Stimulated activated naive CD4-positive, alpha-beta T cell (primary cell): Measurements from ENCODE around the gene GMPPA.
A peak's percentile ranks its signal among the peaks of the same experiment; 100 is the strongest.

Experiments
- DNase-seq, 6 experiments: peaks; one replicate each; lab custom pipeline; 2025; lab: John Stamatoyannopoulos, UW

The GMPPA gene

GRCh38 chr2:219506802-219507526, 8.3 kb downstream of the GMPPA start:
- DNase-seq, result no peak

GRCh38 chr2:219507581-219508443, 9.1 kb downstream of the GMPPA start:
- DNase-seq, result no peak

- no peak for DNase-seq
Measured at GRCh38 chr2:219508444-219508734, 9.7 kb downstream of the GMPPA start.

GRCh38 chr2:219508971-219509779, 10.5 kb downstream of the GMPPA start:
- no peak for DNase-seq

GRCh38 chr2:219509780-219510511, 11.3 kb downstream of the GMPPA start:
- peak; percentile 14 to 47 (median 38) for DNase-seq

- no peak for DNase-seq
Measured at GRCh38 chr2:219510512-219511135, 11.9 kb downstream of the GMPPA start.

GRCh38 chr2:219511547-219512325, 13.0 kb downstream of the GMPPA start:
- DNase-seq, result no peak

GRCh38 chr2:219512524-219513216, 14.0 kb downstream of the GMPPA start:
- DNase-seq, result no peak

GRCh38 chr2:219513787-219514186, 15.1 kb downstream of the GMPPA start:
- no peak for DNase-seq

GRCh38 chr2:219514196-219514761, 15.6 kb downstream of the GMPPA start, which contains the start of gene ASIC4:
Gene ASIC4, plus strand, starts transcription at chr2:219514482. Its CDS starts 243 bp downstream, at chr2:219514725.
- no peak for DNase-seq

- no peak for DNase-seq
Measured at GRCh38 chr2:219514836-219515235, 16.1 kb downstream of the GMPPA start.

GRCh38 chr2:219515874-219516629, 17.4 kb downstream of the GMPPA start:
- DNase-seq, result no peak

- DNase-seq, result no peak
Measured at GRCh38 chr2:219516888-219517287, 18.2 kb downstream of the GMPPA start.

GRCh38 chr2:219517954-219518778, 19.5 kb downstream of the GMPPA start:
- no peak for DNase-seq

- DNase-seq, result no peak
Measured at GRCh38 chr2:219519526-219519916, 20.8 kb downstream of the GMPPA start.

- no peak for DNase-seq
Measured at GRCh38 chr2:219520079-219520478, 21.4 kb downstream of the GMPPA start.

- DNase-seq, result peak in 1 of 6 experiments; percentile 7
Measured at GRCh38 chr2:219521066-219521880, 22.6 kb downstream of the GMPPA start.
